ENCODE data around the gene SCFD2.

GRCh38 chr4:52861879-52862616 lies 503.8 kb downstream of the SCFD2 start, which contains the start of gene RASL11B:
- TF ChIP-seq, protein P1, sequence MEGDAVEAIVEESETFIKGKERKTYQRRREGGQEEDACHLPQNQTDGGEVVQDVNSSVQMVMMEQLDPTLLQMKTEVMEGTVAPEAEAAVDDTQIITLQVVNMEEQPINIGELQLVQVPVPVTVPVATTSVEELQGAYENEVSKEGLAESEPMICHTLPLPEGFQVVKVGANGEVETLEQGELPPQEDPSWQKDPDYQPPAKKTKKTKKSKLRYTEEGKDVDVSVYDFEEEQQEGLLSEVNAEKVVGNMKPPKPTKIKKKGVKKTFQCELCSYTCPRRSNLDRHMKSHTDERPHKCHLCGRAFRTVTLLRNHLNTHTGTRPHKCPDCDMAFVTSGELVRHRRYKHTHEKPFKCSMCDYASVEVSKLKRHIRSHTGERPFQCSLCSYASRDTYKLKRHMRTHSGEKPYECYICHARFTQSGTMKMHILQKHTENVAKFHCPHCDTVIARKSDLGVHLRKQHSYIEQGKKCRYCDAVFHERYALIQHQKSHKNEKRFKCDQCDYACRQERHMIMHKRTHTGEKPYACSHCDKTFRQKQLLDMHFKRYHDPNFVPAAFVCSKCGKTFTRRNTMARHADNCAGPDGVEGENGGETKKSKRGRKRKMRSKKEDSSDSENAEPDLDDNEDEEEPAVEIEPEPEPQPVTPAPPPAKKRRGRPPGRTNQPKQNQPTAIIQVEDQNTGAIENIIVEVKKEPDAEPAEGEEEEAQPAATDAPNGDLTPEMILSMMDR (IDR thresholded peaks at IDR 0.05), result peak in 4 of 6 experiments; percentile 25 to 44 (median 32)
- peak in 2 of 4 donors; percentile 43 to 62 for TF ChIP-seq POLR2A (IDR thresholded peaks at IDR 0.05)
